ENCODE data around the gene MYO6. TPM values are rescaled to one million over a fixed set of nuclear protein-coding genes. Genes with fewer than 3 reads are reported as not detected.

MYO6 gene
- total RNA-seq, 1 experiment from 2014 or later, result 44.1 TPM

DNA sequence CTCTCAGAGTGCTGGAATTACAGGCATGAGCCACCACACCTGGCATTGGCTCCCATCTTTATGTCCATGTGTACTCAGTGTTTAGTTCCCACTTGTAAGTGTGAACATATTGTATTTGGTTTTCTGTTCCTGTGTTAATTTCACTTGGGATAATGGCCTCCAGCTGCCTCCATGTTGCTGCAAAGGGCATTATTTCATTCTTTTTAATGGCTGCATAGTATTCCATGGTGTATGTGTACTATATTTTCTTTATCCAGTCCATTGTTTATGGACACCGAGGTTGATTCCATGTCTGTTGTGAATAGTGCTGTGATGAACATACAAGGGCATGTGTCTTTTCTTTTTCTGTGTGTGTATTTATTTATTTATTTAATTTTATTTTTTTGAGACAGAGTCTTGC, 47.7 kb downstream of the MYO6 start:
- no peak for ATAC-seq
- RAD21 ChIA-PET (ENCODE audit: low non-redundant PET in 1 of 2, low total read pairs in 2 of 2, uncharacterized antibody in 2 of 2, unreplicated experiment in 2 of 2), result no interaction called here
- BruUV-seq (replicated peaks), result no TSS peak
- intact Hi-C loops (cut with micrococcal nuclease), result no loop called here
- POLR2A ChIA-PET, result no interaction called here
- no peak for DNase-seq (ENCODE audit: low read depth, low spot score)
- Histone ChIP-seq H3K9me2 (ENCODE audit: insufficient read depth) (no peaks in the 10 kb centered on the region), H3K9ac (ENCODE audit: low read length) (no peak overlapping the region), H3K27me3 (ENCODE audit: insufficient read depth, low read length) (no peaks in the 10 kb centered on the region), H3K4me3 (replicated peaks in 1 of 2; ENCODE audit: low read depth in 1 of 2, low read length in 2 of 2) (no peak overlapping the region), H3K36me3 (ENCODE audit: control insufficient read depth in 1 of 2, insufficient read depth in 2 of 2, low read length in 2 of 2) (no peaks in the 10 kb centered on the region), H3K27ac (ENCODE audit: low read depth, low read length) (no peak overlapping the region), H3K9me3 (ENCODE audit: control insufficient read depth in 1 of 2, insufficient read depth in 1 of 2, low read depth in 1 of 2, low read length in 2 of 2) (no peaks in the 10 kb centered on the region), H3K4me1 (ENCODE audit: control insufficient read depth in 1 of 2, insufficient read depth in 2 of 2, low read length in 2 of 2) (peaks cover 6 to 12% of the 10 kb centered on the region in 2 experiments; a peak in 3 of 4 replicates), H4K20me1 (ENCODE audit: insufficient read depth) (no peaks in the 10 kb centered on the region), H3K79me2 (ENCODE audit: insufficient read depth, low read length) (peaks cover 39% of the 10 kb centered on the region), H2AFZ (ENCODE audit: low read depth, low read length, poor library complexity, severe bottlenecking) (no peak overlapping the region), H3K4me2 (ENCODE audit: low read length) (no peak overlapping the region)
- CTCF ChIA-PET, result no interaction called here
- no peak for TF ChIP-seq SP1 (IDR thresholded peaks at IDR 0.05; ENCODE audit: low read depth)
- TF ChIP-seq EZH2phosphoT487 (IDR thresholded peaks at IDR 0.05; ENCODE audit: borderline replicate concordance), result no peak
- TF ChIP-seq, protein P1, sequence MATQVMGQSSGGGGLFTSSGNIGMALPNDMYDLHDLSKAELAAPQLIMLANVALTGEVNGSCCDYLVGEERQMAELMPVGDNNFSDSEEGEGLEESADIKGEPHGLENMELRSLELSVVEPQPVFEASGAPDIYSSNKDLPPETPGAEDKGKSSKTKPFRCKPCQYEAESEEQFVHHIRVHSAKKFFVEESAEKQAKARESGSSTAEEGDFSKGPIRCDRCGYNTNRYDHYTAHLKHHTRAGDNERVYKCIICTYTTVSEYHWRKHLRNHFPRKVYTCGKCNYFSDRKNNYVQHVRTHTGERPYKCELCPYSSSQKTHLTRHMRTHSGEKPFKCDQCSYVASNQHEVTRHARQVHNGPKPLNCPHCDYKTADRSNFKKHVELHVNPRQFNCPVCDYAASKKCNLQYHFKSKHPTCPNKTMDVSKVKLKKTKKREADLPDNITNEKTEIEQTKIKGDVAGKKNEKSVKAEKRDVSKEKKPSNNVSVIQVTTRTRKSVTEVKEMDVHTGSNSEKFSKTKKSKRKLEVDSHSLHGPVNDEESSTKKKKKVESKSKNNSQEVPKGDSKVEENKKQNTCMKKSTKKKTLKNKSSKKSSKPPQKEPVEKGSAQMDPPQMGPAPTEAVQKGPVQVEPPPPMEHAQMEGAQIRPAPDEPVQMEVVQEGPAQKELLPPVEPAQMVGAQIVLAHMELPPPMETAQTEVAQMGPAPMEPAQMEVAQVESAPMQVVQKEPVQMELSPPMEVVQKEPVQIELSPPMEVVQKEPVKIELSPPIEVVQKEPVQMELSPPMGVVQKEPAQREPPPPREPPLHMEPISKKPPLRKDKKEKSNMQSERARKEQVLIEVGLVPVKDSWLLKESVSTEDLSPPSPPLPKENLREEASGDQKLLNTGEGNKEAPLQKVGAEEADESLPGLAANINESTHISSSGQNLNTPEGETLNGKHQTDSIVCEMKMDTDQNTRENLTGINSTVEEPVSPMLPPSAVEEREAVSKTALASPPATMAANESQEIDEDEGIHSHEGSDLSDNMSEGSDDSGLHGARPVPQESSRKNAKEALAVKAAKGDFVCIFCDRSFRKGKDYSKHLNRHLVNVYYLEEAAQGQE (IDR thresholded peaks at IDR 0.05; ENCODE audit: low read depth), result no peak
- no peak for TF ChIP-seq ELF1 (IDR thresholded peaks at IDR 0.05; ENCODE audit: borderline replicate concordance, low read depth)
- TF ChIP-seq CEBPB (IDR thresholded peaks at IDR 0.05; ENCODE audit: low read depth), result no peak
- TF ChIP-seq RAD21 (IDR thresholded peaks at IDR 0.05; ENCODE audit: low read depth), result no peak
- TF ChIP-seq, protein P2, sequence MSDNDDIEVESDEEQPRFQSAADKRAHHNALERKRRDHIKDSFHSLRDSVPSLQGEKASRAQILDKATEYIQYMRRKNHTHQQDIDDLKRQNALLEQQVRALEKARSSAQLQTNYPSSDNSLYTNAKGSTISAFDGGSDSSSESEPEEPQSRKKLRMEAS (IDR thresholded peaks at IDR 0.05), result no peak
- no peak for TF ChIP-seq ZFX (IDR thresholded peaks at IDR 0.05)
- no peak for TF ChIP-seq POLR2AphosphoS5 (IDR thresholded peaks at IDR 0.05; ENCODE audit: low read depth, low read length)
- TF ChIP-seq SIN3A (IDR thresholded peaks at IDR 0.05; ENCODE audit: low read depth), result no peak
- TF ChIP-seq, protein P3, sequence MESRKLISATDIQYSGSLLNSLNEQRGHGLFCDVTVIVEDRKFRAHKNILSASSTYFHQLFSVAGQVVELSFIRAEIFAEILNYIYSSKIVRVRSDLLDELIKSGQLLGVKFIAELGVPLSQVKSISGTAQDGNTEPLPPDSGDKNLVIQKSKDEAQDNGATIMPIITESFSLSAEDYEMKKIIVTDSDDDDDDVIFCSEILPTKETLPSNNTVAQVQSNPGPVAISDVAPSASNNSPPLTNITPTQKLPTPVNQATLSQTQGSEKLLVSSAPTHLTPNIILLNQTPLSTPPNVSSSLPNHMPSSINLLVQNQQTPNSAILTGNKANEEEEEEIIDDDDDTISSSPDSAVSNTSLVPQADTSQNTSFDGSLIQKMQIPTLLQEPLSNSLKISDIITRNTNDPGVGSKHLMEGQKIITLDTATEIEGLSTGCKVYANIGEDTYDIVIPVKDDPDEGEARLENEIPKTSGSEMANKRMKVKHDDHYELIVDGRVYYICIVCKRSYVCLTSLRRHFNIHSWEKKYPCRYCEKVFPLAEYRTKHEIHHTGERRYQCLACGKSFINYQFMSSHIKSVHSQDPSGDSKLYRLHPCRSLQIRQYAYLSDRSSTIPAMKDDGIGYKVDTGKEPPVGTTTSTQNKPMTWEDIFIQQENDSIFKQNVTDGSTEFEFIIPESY (IDR thresholded peaks at IDR 0.05; ENCODE audit: extremely low read depth, insufficient replicate concordance, low read length), result no peak
- no peak for TF ChIP-seq SRF (IDR thresholded peaks at IDR 0.05; ENCODE audit: low read depth)
- TF ChIP-seq, protein P4, sequence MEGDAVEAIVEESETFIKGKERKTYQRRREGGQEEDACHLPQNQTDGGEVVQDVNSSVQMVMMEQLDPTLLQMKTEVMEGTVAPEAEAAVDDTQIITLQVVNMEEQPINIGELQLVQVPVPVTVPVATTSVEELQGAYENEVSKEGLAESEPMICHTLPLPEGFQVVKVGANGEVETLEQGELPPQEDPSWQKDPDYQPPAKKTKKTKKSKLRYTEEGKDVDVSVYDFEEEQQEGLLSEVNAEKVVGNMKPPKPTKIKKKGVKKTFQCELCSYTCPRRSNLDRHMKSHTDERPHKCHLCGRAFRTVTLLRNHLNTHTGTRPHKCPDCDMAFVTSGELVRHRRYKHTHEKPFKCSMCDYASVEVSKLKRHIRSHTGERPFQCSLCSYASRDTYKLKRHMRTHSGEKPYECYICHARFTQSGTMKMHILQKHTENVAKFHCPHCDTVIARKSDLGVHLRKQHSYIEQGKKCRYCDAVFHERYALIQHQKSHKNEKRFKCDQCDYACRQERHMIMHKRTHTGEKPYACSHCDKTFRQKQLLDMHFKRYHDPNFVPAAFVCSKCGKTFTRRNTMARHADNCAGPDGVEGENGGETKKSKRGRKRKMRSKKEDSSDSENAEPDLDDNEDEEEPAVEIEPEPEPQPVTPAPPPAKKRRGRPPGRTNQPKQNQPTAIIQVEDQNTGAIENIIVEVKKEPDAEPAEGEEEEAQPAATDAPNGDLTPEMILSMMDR (IDR thresholded peaks at IDR 0.05 in 2 of 3, conservative IDR thresholded peaks at IDR 0.05 in 1 of 3; ENCODE audit: borderline replicate concordance in 1 of 3, insufficient read depth in 1 of 3, low read depth in 2 of 3, low read length in 2 of 3), result no peak
- TF ChIP-seq FOSL1 (IDR thresholded peaks at IDR 0.05; ENCODE audit: low read depth), result no peak
- no peak for TF ChIP-seq EGR1 (IDR thresholded peaks at IDR 0.05; ENCODE audit: low read depth)
- TF ChIP-seq ZNF274 (IDR thresholded peaks at IDR 0.05; ENCODE audit: low read depth, low read length), result no peak

Measured in HCT116 (cell line).